MG63 (cell line): ENCODE results near the gene CTU2. TPM values are rescaled to one million over a fixed set of nuclear protein-coding genes. Genes with fewer than 3 reads are reported as not detected.

ENCODE experiments used
- DNase-seq: peaks from one replicate; pipeline ENCODE4 v3.0.0-alpha.2; 2020
- H3K27me3 ChIP-seq: fragments of 250-450 bp; sonication (Bioruptor Pico); 2 replicates; pipeline ENCODE4 v1.5.1; 2020; ENCODE audit warnings: mild to moderate bottlenecking, moderate library complexity
- H3K36me3 ChIP-seq: fragments of 250-450 bp; sonication (Bioruptor Pico); 2 replicates; pipeline ENCODE4 v1.5.1; 2020; ENCODE audit warnings: mild to moderate bottlenecking, moderate library complexity
- H3K4me3 ChIP-seq: fragments of 250-450 bp; sonication (Bioruptor Pico); 2 replicates; pipeline ENCODE4 v1.5.1; 2020; ENCODE audit warnings: mild to moderate bottlenecking, moderate library complexity
- H3K9me3 ChIP-seq: fragments of 250-450 bp; sonication (Bioruptor Pico); 2 replicates; pipeline ENCODE4 v1.5.1; 2020; ENCODE audit warnings: mild to moderate bottlenecking, moderate library complexity
- total RNA-seq: library from RNA; depleted of rRNA; stranded (reverse); fragments of >200 nt; shearing (Covaris generic); gene quantifications from 2 replicates; pipeline ENCODE4 v1.2.3, GENCODE V29; 2014; ENCODE audit warnings: low replicate concordance

CTU2 gene
- total RNA-seq, 1 experiment from 2014 or later: 13.6 TPM

DNA sequence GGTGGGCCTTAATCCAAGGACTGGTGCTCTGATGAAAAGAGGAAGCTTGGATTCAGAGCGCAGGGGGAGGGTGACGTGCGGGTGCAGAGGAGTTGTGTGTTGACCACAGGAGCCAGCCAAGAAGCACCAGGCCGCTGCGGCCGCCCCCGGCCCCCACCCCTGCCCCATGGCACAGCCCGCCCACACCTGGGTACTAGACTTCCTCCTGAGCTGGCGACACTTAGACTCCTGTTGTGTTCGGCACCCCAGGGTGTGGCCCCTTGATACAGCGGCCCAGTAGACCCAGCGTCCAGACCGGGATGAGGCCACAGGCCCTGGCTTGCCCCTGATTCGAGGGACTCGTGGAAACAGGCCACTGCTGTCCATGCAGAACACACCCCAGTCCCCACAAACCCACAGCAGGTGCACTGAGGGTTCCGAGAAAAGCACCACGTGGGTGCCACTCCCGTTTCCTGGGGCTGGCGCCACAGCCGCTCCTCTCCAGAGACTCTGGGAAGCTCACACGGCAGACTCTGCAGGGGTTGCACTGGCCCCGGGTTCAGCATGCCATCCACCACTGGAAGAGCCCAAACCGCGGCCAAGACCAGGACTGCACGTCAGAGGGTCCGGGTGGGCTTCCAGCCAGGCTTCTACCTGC lies 14.3 kb upstream of the CTU2 start:
- DNase-seq: no peak
- Histone ChIP-seq H3K27me3 (no peaks in the 10 kb centered on the region), H3K4me3 (no peak overlapping the region), H3K9me3 (no peaks in the 10 kb centered on the region), H3K36me3 (no peaks in the 10 kb centered on the region)

DNA sequence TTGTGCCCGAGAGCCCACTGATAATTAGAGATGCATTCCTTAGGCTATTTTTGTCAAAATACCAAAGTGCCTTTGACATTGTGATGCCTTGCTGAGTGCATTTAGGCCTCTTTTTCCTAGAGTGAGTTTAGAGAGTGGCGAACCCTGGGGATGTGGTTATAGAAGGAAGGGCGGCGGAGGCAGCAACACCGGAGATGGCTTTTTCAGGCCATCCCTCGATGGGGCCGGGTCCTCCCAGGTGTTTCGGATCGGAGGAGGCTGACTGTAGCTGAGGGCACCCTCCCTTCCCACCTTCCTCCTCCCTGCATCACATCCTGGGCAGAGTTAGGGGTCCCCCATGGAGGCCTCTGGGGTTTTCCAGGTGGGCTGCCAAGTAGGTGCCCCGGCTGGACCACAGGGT lies 13.4 kb upstream of the CTU2 start:
- no peak for DNase-seq
- Histone ChIP-seq H3K4me3 (no peak overlapping the region), H3K36me3 (no peaks in the 10 kb centered on the region), H3K27me3 (no peaks in the 10 kb centered on the region), H3K9me3 (no peaks in the 10 kb centered on the region)

DNA sequence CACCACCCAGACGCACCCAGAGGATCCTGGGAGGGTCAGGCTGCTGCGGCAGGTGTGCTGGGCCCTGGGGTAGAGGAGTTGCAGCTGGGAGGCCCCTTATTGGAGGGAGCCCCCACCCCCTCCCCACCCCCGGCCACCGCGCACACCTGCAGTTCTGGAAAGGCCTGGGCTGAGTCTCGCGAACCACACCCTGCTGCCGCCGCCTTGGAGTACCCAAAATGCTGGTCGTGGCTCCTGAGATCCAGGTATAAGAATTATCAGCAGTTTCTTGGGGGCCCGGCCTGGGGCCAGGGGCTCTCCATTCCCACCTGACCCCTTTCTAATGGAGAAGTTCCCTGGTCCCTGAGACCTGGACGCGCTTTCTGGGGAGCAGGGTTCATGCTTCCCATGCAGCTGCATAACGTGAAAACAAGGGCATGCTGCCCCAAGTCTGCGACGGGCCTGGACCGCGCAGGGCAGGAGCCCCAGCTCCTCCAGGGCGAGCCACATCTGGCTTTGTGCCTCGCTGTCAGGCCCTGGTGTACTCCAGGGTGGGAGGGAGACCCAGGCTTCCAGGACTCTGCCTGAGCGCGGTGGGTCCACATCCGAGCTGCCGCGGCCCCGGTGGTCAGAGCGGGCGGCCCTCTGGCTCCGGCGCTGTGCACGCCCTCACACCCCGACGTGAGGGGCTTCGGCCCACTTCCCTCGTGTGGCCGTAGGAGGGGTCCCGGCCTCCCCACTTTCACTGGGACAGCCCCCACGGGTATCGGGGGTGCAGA lies 12.7 kb upstream of the CTU2 start:
- no peaks in the 10 kb centered on the region for H3K36me3 ChIP-seq
- no peak for DNase-seq
- H3K9me3 ChIP-seq: no peaks in the 10 kb centered on the region
- H3K27me3 ChIP-seq: no peaks in the 10 kb centered on the region
- no peak overlapping the region for H3K4me3 ChIP-seq

- Histone ChIP-seq H3K27me3 (no peaks in the 10 kb centered on the region), H3K9me3 (no peaks in the 10 kb centered on the region), H3K36me3 (no peaks in the 10 kb centered on the region), H3K4me3 (no peak overlapping the region)
- no peak for DNase-seq
Measured at GRCh38 chr16:88694221-88695087, 11.8 kb upstream of the CTU2 start.

DNA sequence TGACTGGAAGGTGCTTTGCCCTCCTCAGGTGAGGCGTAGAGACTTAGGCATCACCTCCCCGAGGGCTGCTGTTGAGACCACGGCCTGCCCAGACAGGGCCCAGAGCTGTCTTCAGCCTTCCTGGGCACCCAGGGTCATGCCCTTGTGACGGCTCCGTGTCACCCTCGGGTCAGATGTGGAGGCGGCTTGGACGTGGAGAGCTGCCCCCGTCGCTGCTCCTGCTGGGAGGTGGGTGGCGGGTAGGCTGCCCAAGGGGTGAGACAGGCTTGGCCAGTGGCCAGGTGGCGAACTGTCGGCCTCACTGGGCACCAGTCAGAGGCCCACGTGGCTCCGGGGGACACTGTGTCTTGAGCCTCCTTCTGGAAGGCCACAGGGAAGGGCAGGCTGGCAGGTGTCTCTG lies 11.1 kb upstream of the CTU2 start:
- Histone ChIP-seq H3K9me3 (no peaks in the 10 kb centered on the region), H3K27me3 (no peaks in the 10 kb centered on the region), H3K4me3 (no peak overlapping the region), H3K36me3 (no peaks in the 10 kb centered on the region)
- no peak for DNase-seq

- H3K27me3 ChIP-seq: no peaks in the 10 kb centered on the region
- no peak for DNase-seq
- no peak overlapping the region for H3K4me3 ChIP-seq
- H3K36me3 ChIP-seq: no peaks in the 10 kb centered on the region
- no peaks in the 10 kb centered on the region for H3K9me3 ChIP-seq
Measured at GRCh38 chr16:88695753-88696152, 10.6 kb upstream of the CTU2 start.

GRCh38 chr16:88696441-88696840 lies 9.9 kb upstream of the CTU2 start:
- no peak for DNase-seq
- Histone ChIP-seq H3K27me3 (no peaks in the 10 kb centered on the region), H3K4me3 (no peak overlapping the region), H3K9me3 (no peaks in the 10 kb centered on the region), H3K36me3 (no peaks in the 10 kb centered on the region)

- Histone ChIP-seq H3K4me3 (no peak overlapping the region), H3K9me3 (no peaks in the 10 kb centered on the region), H3K27me3 (no peaks in the 10 kb centered on the region), H3K36me3 (no peaks in the 10 kb centered on the region)
- DNase-seq: no peak
Measured at GRCh38 chr16:88697116-88697830, 9.0 kb upstream of the CTU2 start.

GRCh38 chr16:88697831-88698615 lies 8.3 kb upstream of the CTU2 start:
- Histone ChIP-seq H3K4me3 (no peak overlapping the region), H3K9me3 (no peaks in the 10 kb centered on the region), H3K27me3 (no peaks in the 10 kb centered on the region), H3K36me3 (no peaks in the 10 kb centered on the region)
- no peak for DNase-seq

GRCh38 chr16:88698646-88699045 lies 7.7 kb upstream of the CTU2 start:
- Histone ChIP-seq H3K27me3 (no peaks in the 10 kb centered on the region), H3K9me3 (no peaks in the 10 kb centered on the region), H3K4me3 (no peak overlapping the region), H3K36me3 (no peaks in the 10 kb centered on the region)
- DNase-seq: no peak

- Histone ChIP-seq H3K4me3 (no peak overlapping the region), H3K9me3 (no peaks in the 10 kb centered on the region), H3K36me3 (no peaks in the 10 kb centered on the region), H3K27me3 (no peaks in the 10 kb centered on the region)
- DNase-seq: no peak
Measured at GRCh38 chr16:88699180-88699579, 7.1 kb upstream of the CTU2 start.

- no peaks in the 10 kb centered on the region for H3K9me3 ChIP-seq
- H3K27me3 ChIP-seq: no peaks in the 10 kb centered on the region
- no peaks in the 10 kb centered on the region for H3K36me3 ChIP-seq
- DNase-seq: no peak
- no peak overlapping the region for H3K4me3 ChIP-seq
Measured at GRCh38 chr16:88700322-88700635, 6.0 kb upstream of the CTU2 start.

GRCh38 chr16:88700636-88701482 lies 5.4 kb upstream of the CTU2 start:
- no peaks in the 10 kb centered on the region for H3K27me3 ChIP-seq
- H3K9me3 ChIP-seq: no peaks in the 10 kb centered on the region
- no peak for DNase-seq
- H3K4me3 ChIP-seq: no peak overlapping the region
- no peaks in the 10 kb centered on the region for H3K36me3 ChIP-seq

GRCh38 chr16:88701581-88702370 lies 4.5 kb upstream of the CTU2 start:
- no peak overlapping the region for H3K4me3 ChIP-seq

More at GRCh38 chr16:88701581-88702370, 4.5 kb upstream of the CTU2 start:
- no peak for DNase-seq
- no peaks in the 10 kb centered on the region for H3K9me3 ChIP-seq
- no peaks in the 10 kb centered on the region for H3K36me3 ChIP-seq
- no peaks in the 10 kb centered on the region for H3K27me3 ChIP-seq
